HEK293 (cell line): ENCODE results near the gene ULBP2.

Experiments
- CTCF ChIP-seq: fragments of 450-650 bp; formaldehyde crosslinking; IDR thresholded peaks from 2 replicates; pipeline ENCODE4 v1.5.1; 2016; ENCODE audit warnings: missing biosample characterization, missing genetic modification characterization
- KLF9 ChIP-seq: fragments of 450-650 bp; formaldehyde crosslinking; IDR thresholded peaks from 2 replicates; pipeline ENCODE4 v1.5.1; 2016; ENCODE audit warnings: missing biosample characterization, missing genetic modification characterization, low read depth
- REST ChIP-seq: fragments of 450-650 bp; formaldehyde crosslinking; IDR thresholded peaks from 2 replicates; pipeline ENCODE4 v1.5.1; 2016; ENCODE audit warnings: missing biosample characterization, missing genetic modification characterization
- SALL2 ChIP-seq: fragments of 450-650 bp; formaldehyde crosslinking; IDR thresholded peaks from 2 replicates; pipeline ENCODE4 v1.5.0; 2017; ENCODE audit warnings: missing biosample characterization, mild to moderate bottlenecking, missing genetic modification characterization, borderline replicate concordance
- YY1 ChIP-seq: fragments of 450-650 bp; formaldehyde crosslinking; IDR thresholded peaks from 2 replicates; pipeline ENCODE4 v1.5.1; 2018; ENCODE audit warnings: missing biosample characterization, missing genetic modification characterization
- ZNF19 ChIP-seq: fragments of 450-650 bp; formaldehyde crosslinking; IDR thresholded peaks from 2 replicates; pipeline ENCODE4; 2016; ENCODE audit warnings: missing biosample characterization, missing genetic modification characterization, low read depth
- ZNF416 ChIP-seq: fragments of 450-650 bp; formaldehyde crosslinking; IDR thresholded peaks from 2 replicates; pipeline ENCODE4 v1.5.1; 2016; ENCODE audit warnings: missing biosample characterization, missing genetic modification characterization
- ZNF549 ChIP-seq: fragments of 450-650 bp; IDR thresholded peaks from 2 replicates; pipeline ENCODE4 v1.5.1; 2018; ENCODE audit warnings: missing biosample characterization, missing genetic modification characterization, mild to moderate bottlenecking, inconsistent platforms, moderate library complexity
- ZNF791 ChIP-seq: fragments of 450-650 bp; formaldehyde crosslinking; IDR thresholded peaks from 2 replicates; pipeline ENCODE4 v1.5.1; 2016; ENCODE audit warnings: missing biosample characterization, missing genetic modification characterization
- ZNF792 ChIP-seq: fragments of 450-650 bp; formaldehyde crosslinking; IDR thresholded peaks from 2 replicates; pipeline ENCODE4 v1.5.1; 2016; ENCODE audit warnings: missing biosample characterization, missing genetic modification characterization

- no peak for TF ChIP-seq ZNF416 (tag by site-specific recombination)
- TF ChIP-seq ZNF19 (tag by site-specific recombination) = no peak
- TF ChIP-seq KLF9 (tag by site-specific recombination) = no peak
- TF ChIP-seq CTCF (tag by site-specific recombination) = no peak
- no peak for TF ChIP-seq ZNF791 (tag by site-specific recombination)
- TF ChIP-seq YY1 (tag by site-specific recombination) = no peak
- no peak for TF ChIP-seq SALL2 (tag by site-specific recombination)
- no peak for TF ChIP-seq ZNF549
- no peak for TF ChIP-seq ZNF792 (tag by site-specific recombination)
- TF ChIP-seq REST = no peak
Observed at GRCh38 chr6:149909701-149910470, 31.9 kb upstream of the ULBP2 start.
